Activated naive CD8-positive, alpha-beta T cell treated with anti-CD3 and anti-CD28 coated beads, Interleukin-2, amount 50 U/mL, for 16 hours (primary cell): Measurements from ENCODE around the gene MED13.
A peak's percentile ranks its signal among the peaks of the same experiment; 100 is the strongest.

Experiments
- DNase-seq: peaks from one replicate; pipeline ENCODE4 v3.0.0-alpha.2; 2020; ENCODE audit warnings: low read depth, low spot score

The MED13 gene

GRCh38 chr17:62064791-62065563 is at the start of gene MED13:
TSS of gene MED13 (minus strand) at chr17:62065278. CDS start at chr17:62065205, 73 bp downstream.
- peak; percentile 4 for DNase-seq

GRCh38 chr17:62112229-62112628 is 47.2 kb upstream of the MED13 start:
- DNase-seq = no peak

GRCh38 chr17:62111562-62112171 is 46.6 kb upstream of the MED13 start:
- DNase-seq = no peak

GRCh38 chr17:62110923-62111484 is 45.9 kb upstream of the MED13 start:
- no peak for DNase-seq

GRCh38 chr17:62109924-62110323 is 44.8 kb upstream of the MED13 start:
- no peak for DNase-seq

GRCh38 chr17:62109378-62109902 is 44.4 kb upstream of the MED13 start:
- DNase-seq = no peak

GRCh38 chr17:62105861-62106260 is 40.8 kb upstream of the MED13 start:
- DNase-seq = no peak

GRCh38 chr17:62105357-62105756 is 40.3 kb upstream of the MED13 start:
- DNase-seq = no peak

- no peak for DNase-seq
Measured at GRCh38 chr17:62101515-62101914, 36.4 kb upstream of the MED13 start.

- DNase-seq = no peak
Measured at GRCh38 chr17:62101090-62101489, 36.0 kb upstream of the MED13 start.

- no peak for DNase-seq
Measured at GRCh38 chr17:62100055-62100454, 35.0 kb upstream of the MED13 start.

- DNase-seq = no peak
Measured at GRCh38 chr17:62099532-62099931, 34.5 kb upstream of the MED13 start.

- DNase-seq = no peak
Measured at GRCh38 chr17:62098623-62099231, 33.6 kb upstream of the MED13 start.

- no peak for DNase-seq
Measured at GRCh38 chr17:62096401-62096670, 31.3 kb upstream of the MED13 start.

- no peak for DNase-seq
Measured at GRCh38 chr17:62094175-62094574, 29.1 kb upstream of the MED13 start.

- DNase-seq = no peak
Measured at GRCh38 chr17:62093188-62094155, 28.4 kb upstream of the MED13 start.

GRCh38 chr17:62092784-62093183 is 27.7 kb upstream of the MED13 start:
- DNase-seq = no peak

GRCh38 chr17:62091804-62092203 is 26.7 kb upstream of the MED13 start:
- no peak for DNase-seq

- DNase-seq = no peak
Measured at GRCh38 chr17:62090868-62091267, 25.8 kb upstream of the MED13 start.

GRCh38 chr17:62090021-62090824 is 25.1 kb upstream of the MED13 start:
- no peak for DNase-seq

- no peak for DNase-seq
Measured at GRCh38 chr17:62089334-62089733, 24.3 kb upstream of the MED13 start.
